ENCODE measurements around the gene SCTR.

- no peak for TF ChIP-seq CTCF (IDR thresholded peaks at IDR 0.05; ENCODE audit: low read length)
- TF ChIP-seq EZH2 (optimal IDR thresholded peaks at IDR 0.05; ENCODE audit: low read depth, low read length), result no peak
- no peak for TF ChIP-seq EZH2phosphoT487 (IDR thresholded peaks at IDR 0.05; ENCODE audit: low read length)
These were observed 94.9 kb downstream of the SCTR start for GRCh38 chr2:119429225-119429981.
